Neural cell (in vitro differentiated cells): ENCODE data around the gene AP1S1.

Experiments used
- CTCF ChIP-seq: fragments of 450-650 bp; IDR thresholded peaks from 2 replicates; pipeline ENCODE4 v1.5.1; 2014; ENCODE audit warnings: antibody characterized with exemption, mild to moderate bottlenecking, moderate library complexity; ENCODE audit not compliant: poor library complexity, severe bottlenecking
- EP300 ChIP-seq: fragments of 450-650 bp; conservative IDR thresholded peaks from 2 replicates; pipeline ENCODE4 v1.6.1; 2014; ENCODE audit warnings: antibody characterized with exemption, mild to moderate bottlenecking, moderate library complexity; ENCODE audit not compliant: poor library complexity, severe bottlenecking
- EZH2 ChIP-seq: fragments of 200-600, 300-800 bp; shearing (Covaris generic), sonication (generic); IDR thresholded peaks from 2 replicates; pipeline ENCODE4 v1.6.1; 2014; ENCODE audit warnings: antibody characterized with exemption, low read length, borderline replicate concordance, mild to moderate bottlenecking; ENCODE audit not compliant: insufficient read depth, poor library complexity, severe bottlenecking
- MXI1 ChIP-seq: fragments of 450-650 bp; conservative IDR thresholded peaks from 2 replicates; pipeline ENCODE4 v1.6.1; 2014; ENCODE audit warnings: antibody characterized with exemption, mild to moderate bottlenecking; ENCODE audit not compliant: poor library complexity, severe bottlenecking
- POLR2AphosphoS5 ChIP-seq: IDR thresholded peaks from 2 replicates; pipeline ENCODE4 v1.6.1; 2012

- TF ChIP-seq CTCF (no peak), POLR2AphosphoS5 (no peak), EP300 (no peak), MXI1 (no peak), EZH2 (no peak)
Observed at GRCh38 chr7:101114492-101114891, 39.8 kb upstream of the AP1S1 start.
